ENCODE measurements around the gene RXFP2. TPM values are rescaled to one million over a fixed set of nuclear protein-coding genes. Genes with fewer than 3 reads are reported as not detected.

Gene RXFP2
- total and polyA plus RNA-seq, 4 experiments from 2014 or later = not detected

- H3K4me3 Mint-ChIP-seq = no peak overlapping the region
- Histone ChIP-seq H3K4me3 (ENCODE audit: low read length in 2 of 2) (no peak overlapping the region), H3K36me3 (ENCODE audit: insufficient read depth, low read length) (no peaks in the 10 kb centered on the region), H3K27ac (ENCODE audit: low read depth, low read length) (no peak overlapping the region), H3K27me3 (ENCODE audit: insufficient read depth, low read length) (no peaks in the 10 kb centered on the region), H3K4me1 (ENCODE audit: insufficient read depth, low read length) (no peaks in the 10 kb centered on the region), H3K9me3 (ENCODE audit: control insufficient read depth in 1 of 2, low read length in 2 of 2) (no peaks in the 10 kb centered on the region)
- no peaks in the 10 kb centered on the region for H3K9me3 Mint-ChIP-seq
- no peaks in the 10 kb centered on the region for H3K4me1 Mint-ChIP-seq
- CTCF ChIA-PET (ENCODE audit: partially characterized antibody) = no interaction called here
- no peak overlapping the region for H3K27ac Mint-ChIP-seq
- intact Hi-C loops (cut with micrococcal nuclease) = no loop called here
- H3K27me3 Mint-ChIP-seq = no peaks in the 10 kb centered on the region
- POLR2A ChIA-PET (ENCODE audit: partially characterized antibody) = no interaction called here
- no peak for DNase-seq
- H3K36me3 Mint-ChIP-seq = no peaks in the 10 kb centered on the region
Measured at GRCh38 chr13:31765138-31765785, 25.9 kb downstream of the RXFP2 start.

- no peaks in the 10 kb centered on the region for H3K4me1 ChIP-seq (ENCODE audit: insufficient read depth, low read length)
- no peaks in the 10 kb centered on the region for H3K27me3 Mint-ChIP-seq
- peaks cover 0 to 2% (median 0%) of the 10 kb centered on the region in 4 donors for H3K4me1 Mint-ChIP-seq
- ChIA-PET CTCF (ENCODE audit: partially characterized antibody) (no interaction called here), POLR2A (ENCODE audit: partially characterized antibody) (no interaction called here)
- no peak overlapping the region for H3K4me3 ChIP-seq (ENCODE audit: low read length in 2 of 2)
- no peaks in the 10 kb centered on the region for H3K9me3 Mint-ChIP-seq
- no peaks in the 10 kb centered on the region for H3K27me3 ChIP-seq (ENCODE audit: insufficient read depth, low read length)
- H3K36me3 Mint-ChIP-seq = no peaks in the 10 kb centered on the region
- no peaks in the 10 kb centered on the region for H3K36me3 ChIP-seq (ENCODE audit: insufficient read depth, low read length)
- H3K27ac Mint-ChIP-seq = no peak overlapping the region
- intact Hi-C loops (cut with micrococcal nuclease) = no loop called here
- H3K27ac ChIP-seq (ENCODE audit: low read depth, low read length) = no peak overlapping the region
- no peaks in the 10 kb centered on the region for H3K9me3 ChIP-seq (ENCODE audit: control insufficient read depth in 1 of 2, low read length in 2 of 2)
- no peak overlapping the region for H3K4me3 Mint-ChIP-seq
- DNase-seq = no peak
Measured at GRCh38 chr13:31767175-31767900, 28.0 kb downstream of the RXFP2 start.

GRCh38 chr13:31768351-31768750 lies 29.0 kb downstream of the RXFP2 start:
- Histone ChIP-seq H3K27me3 (ENCODE audit: insufficient read depth, low read length) (no peaks in the 10 kb centered on the region), H3K36me3 (ENCODE audit: insufficient read depth, low read length) (no peaks in the 10 kb centered on the region), H3K4me1 (ENCODE audit: insufficient read depth, low read length) (peaks cover 6% of the 10 kb centered on the region), H3K9me3 (ENCODE audit: control insufficient read depth in 1 of 2, low read length in 2 of 2) (no peaks in the 10 kb centered on the region), H3K4me3 (ENCODE audit: low read length in 2 of 2) (no peak overlapping the region), H3K27ac (ENCODE audit: low read depth, low read length) (no peak overlapping the region)
- CTCF ChIA-PET (ENCODE audit: partially characterized antibody) = interaction anchor here (1.0 kb wide), 1 partner anchor 9 kb away, joined by 3 read pairs; no protein-coding TSS in a partner anchor
- no peak for DNase-seq
- Mint-ChIP-seq H3K4me1 (peaks cover 4 to 10% (median 6%) of the 10 kb centered on the region in 4 donors), H3K27me3 (no peaks in the 10 kb centered on the region), H3K27ac (no peak overlapping the region), H3K36me3 (no peaks in the 10 kb centered on the region), H3K4me3 (no peak overlapping the region), H3K9me3 (no peaks in the 10 kb centered on the region)
- intact Hi-C loops (cut with micrococcal nuclease) = no loop called here
- POLR2A ChIA-PET (ENCODE audit: partially characterized antibody) = no interaction called here

- CTCF ChIA-PET (ENCODE audit: partially characterized antibody) = interaction anchor here (1.1 kb wide), 1 partner anchor 9 kb away, joined by 3 read pairs; no protein-coding TSS in a partner anchor
- no peaks in the 10 kb centered on the region for H3K27me3 Mint-ChIP-seq
- Histone ChIP-seq H3K36me3 (ENCODE audit: insufficient read depth, low read length) (no peaks in the 10 kb centered on the region), H3K27me3 (ENCODE audit: insufficient read depth, low read length) (no peaks in the 10 kb centered on the region), H3K27ac (ENCODE audit: low read depth, low read length) (no peak overlapping the region), H3K9me3 (ENCODE audit: control insufficient read depth in 1 of 2, low read length in 2 of 2) (no peaks in the 10 kb centered on the region), H3K4me3 (ENCODE audit: low read length in 2 of 2) (no peak overlapping the region), H3K4me1 (ENCODE audit: insufficient read depth, low read length) (peaks cover 9% of the 10 kb centered on the region)
- H3K9me3 Mint-ChIP-seq = peaks cover 0 to 2% (median 0%) of the 10 kb centered on the region in 8 donors
- H3K36me3 Mint-ChIP-seq = no peaks in the 10 kb centered on the region
- H3K4me3 Mint-ChIP-seq = no peak overlapping the region
- no peak overlapping the region for H3K27ac Mint-ChIP-seq
- H3K4me1 Mint-ChIP-seq = peaks cover 8 to 19% (median 13%) of the 10 kb centered on the region in 4 donors
- POLR2A ChIA-PET (ENCODE audit: partially characterized antibody) = no interaction called here
- intact Hi-C loops (cut with micrococcal nuclease) = no loop called here
- DNase-seq = no peak
Measured at GRCh38 chr13:31769575-31769974, 30.2 kb downstream of the RXFP2 start.

GRCh38 chr13:31772231-31772630 lies 32.9 kb downstream of the RXFP2 start:
- no peaks in the 10 kb centered on the region for H3K36me3 ChIP-seq (ENCODE audit: insufficient read depth, low read length)
- peaks cover 0 to 4% of the 10 kb centered on the region in 2 donors for H3K27me3 Mint-ChIP-seq

GRCh38 chr13:31773538-31773937 lies 34.2 kb downstream of the RXFP2 start:
- H3K9me3 Mint-ChIP-seq = peaks cover 0 to 2% (median 0%) of the 10 kb centered on the region in 8 donors
- peaks cover 0 to 4% of the 10 kb centered on the region in 2 donors for H3K27me3 Mint-ChIP-seq
- peak overlapping the region in 4 of 7 donors; percentile 8 to 77 (median 40) for H3K27ac Mint-ChIP-seq
- Histone ChIP-seq H3K4me3 (ENCODE audit: low read length in 2 of 2) (no peak overlapping the region), H3K4me1 (ENCODE audit: insufficient read depth, low read length) (peaks cover 9% of the 10 kb centered on the region), H3K27me3 (ENCODE audit: insufficient read depth, low read length) (no peaks in the 10 kb centered on the region), H3K36me3 (ENCODE audit: insufficient read depth, low read length) (no peaks in the 10 kb centered on the region), H3K9me3 (ENCODE audit: control insufficient read depth in 1 of 2, low read length in 2 of 2) (no peaks in the 10 kb centered on the region), H3K27ac (ENCODE audit: low read depth, low read length) (no peak overlapping the region)
- intact Hi-C loops (cut with micrococcal nuclease) = no loop called here
- ChIA-PET CTCF (ENCODE audit: partially characterized antibody) (no interaction called here), POLR2A (ENCODE audit: partially characterized antibody) (no interaction called here)
- H3K4me1 Mint-ChIP-seq = peaks cover 8 to 19% (median 13%) of the 10 kb centered on the region in 4 donors
- no peaks in the 10 kb centered on the region for H3K36me3 Mint-ChIP-seq
- no peak for DNase-seq
- H3K4me3 Mint-ChIP-seq = peak overlapping the region; percentile 62 to 78 (median 71)

More at GRCh38 chr13:31772231-31772630, 32.9 kb downstream of the RXFP2 start:
- Histone ChIP-seq H3K27ac (ENCODE audit: low read depth, low read length) (no peak overlapping the region), H3K4me3 (ENCODE audit: low read length in 2 of 2) (no peak overlapping the region), H3K4me1 (ENCODE audit: insufficient read depth, low read length) (peaks cover 9% of the 10 kb centered on the region), H3K9me3 (ENCODE audit: control insufficient read depth in 1 of 2, low read length in 2 of 2) (no peaks in the 10 kb centered on the region), H3K27me3 (ENCODE audit: insufficient read depth, low read length) (no peaks in the 10 kb centered on the region)
- Mint-ChIP-seq H3K27ac (no peak overlapping the region), H3K9me3 (peaks cover 0 to 2% (median 0%) of the 10 kb centered on the region in 8 donors), H3K36me3 (no peaks in the 10 kb centered on the region), H3K4me3 (peak overlapping the region in 2 of 8 donors; percentile 27 to 30), H3K4me1 (peaks cover 8 to 19% (median 13%) of the 10 kb centered on the region in 4 donors)
- ChIA-PET CTCF (ENCODE audit: partially characterized antibody) (no interaction called here), POLR2A (ENCODE audit: partially characterized antibody) (no interaction called here)
- intact Hi-C loops (cut with micrococcal nuclease) = no loop called here
- DNase-seq = no peak

- POLR2A ChIA-PET (ENCODE audit: partially characterized antibody) = no interaction called here
- CTCF ChIA-PET (ENCODE audit: partially characterized antibody) = no interaction called here
- intact Hi-C loops (cut with micrococcal nuclease) = no loop called here
- Histone ChIP-seq H3K4me1 (ENCODE audit: insufficient read depth, low read length) (peaks cover 9% of the 10 kb centered on the region), H3K27me3 (ENCODE audit: insufficient read depth, low read length) (no peaks in the 10 kb centered on the region), H3K9me3 (ENCODE audit: control insufficient read depth in 1 of 2, low read length in 2 of 2) (no peaks in the 10 kb centered on the region), H3K36me3 (ENCODE audit: insufficient read depth, low read length) (no peaks in the 10 kb centered on the region), H3K27ac (ENCODE audit: low read depth, low read length) (no peak overlapping the region), H3K4me3 (ENCODE audit: low read length in 2 of 2) (no peak overlapping the region)
- DNase-seq = no peak
- H3K27me3 Mint-ChIP-seq = peaks cover 1 to 4% of the 10 kb centered on the region in 2 donors
- peak overlapping the region in 1 of 7 donors; percentile 8 for H3K27ac Mint-ChIP-seq
- peaks cover 0 to 2% (median 0%) of the 10 kb centered on the region in 8 donors for H3K9me3 Mint-ChIP-seq
- peaks cover 8 to 19% (median 13%) of the 10 kb centered on the region in 4 donors for H3K4me1 Mint-ChIP-seq
- H3K36me3 Mint-ChIP-seq = no peaks in the 10 kb centered on the region
- no peak overlapping the region for H3K4me3 Mint-ChIP-seq
Measured at GRCh38 chr13:31774186-31774750, 34.9 kb downstream of the RXFP2 start.
